K562 (cell line): ENCODE results near the gene RSRC1.

Experiments
- CBFB ChIP-seq: sonication (generic); formaldehyde crosslinking; IDR thresholded peaks from 2 replicates; pipeline ENCODE4 v1.4.0; 2020; ENCODE audit warnings: mild to moderate bottlenecking, missing genetic modification reagents
- CBX5 ChIP-seq: IDR thresholded peaks from 2 replicates; pipeline ENCODE4 v1.6.1; 2014; ENCODE audit warnings: low read depth, borderline replicate concordance
- CTCF ChIP-seq, 3 experiments: IDR thresholded peaks in 2 of 3; conservative IDR thresholded peaks in 1 of 3; 2 replicates each; pipeline ENCODE4 v1.5.1; 2011 to 2012; ENCODE audit warnings: low read length in 3 of 3, mild to moderate bottlenecking in 3 of 3, control low read depth in 2 of 3, improper control_type of control experiment in 1 of 3, inconsistent platforms in 1 of 3, low read depth in 1 of 3, mixed read lengths in 1 of 3, moderate library complexity in 1 of 3; ENCODE audit not compliant: insufficient read depth in 2 of 3
- FOXK2 ChIP-seq, 2 experiments: fragments of 450-650 bp; IDR thresholded peaks in 1 of 2; conservative IDR thresholded peaks in 1 of 2; 2 replicates each; pipeline ENCODE4 v1.6.1; 2016; ENCODE audit warnings: low read depth in 2 of 2, mild to moderate bottlenecking in 1 of 2
- HDGF ChIP-seq: fragments of 450-650 bp; IDR thresholded peaks from 2 replicates; pipeline ENCODE4 v1.6.1; 2016
- SMARCC2 ChIP-seq: fragments of 450-650 bp; IDR thresholded peaks from 2 replicates; pipeline ENCODE4 v1.6.1; 2017; ENCODE audit warnings: antibody characterized with exemption, moderate library complexity, mild to moderate bottlenecking, low read depth
- TFE3 ChIP-seq: fragments of 450-650 bp; formaldehyde crosslinking; IDR thresholded peaks from 2 replicates; pipeline ENCODE4 v1.4.0; 2020; ENCODE audit warnings: mild to moderate bottlenecking, mixed read lengths

- TF ChIP-seq CBFB (CRISPR knock-in tag) (no peak), SMARCC2 (no peak), CBX5 (no peak), CTCF (IDR thresholded peaks at IDR 0.05 in 2 of 3, conservative IDR thresholded peaks at IDR 0.05 in 1 of 3; ENCODE audit: insufficient read depth in 2 of 3, low read depth in 1 of 3, low read length in 3 of 3) (no peak), FOXK2 (conservative IDR thresholded peaks at IDR 0.05 in 1 of 2, IDR thresholded peaks at IDR 0.05 in 1 of 2; ENCODE audit: low read depth in 2 of 2) (no peak), TFE3 (no peak), HDGF (no peak)
Measured at GRCh38 chr3:158278187-158278586, 168.3 kb downstream of the RSRC1 start.
